ENCODE data around the gene ESPNL. TPM values are rescaled to one million over a fixed set of nuclear protein-coding genes. Genes with fewer than 3 reads are reported as not detected.

Gene ESPNL
- total and polyA plus RNA-seq, 9 donors = 0.11 to 12.9 (median 0.61) TPM

GRCh38 chr2:238098901-238099713 is 1.0 kb upstream of the ESPNL start:
- no peaks in the 10 kb centered on the region for H3K27me3 ChIP-seq
- peak in 1 of 5 donors; percentile 3 for DNase-seq
- no peak overlapping the region for H3K27ac ChIP-seq
- no peaks in the 10 kb centered on the region for H3K4me1 ChIP-seq (ENCODE audit: insufficient read depth)
- H3K9me3 ChIP-seq = no peaks in the 10 kb centered on the region
- intact Hi-C loops (cut with DNase I) = no loop called here
- WGBS, 3 donors = 81 to 85% (median 84%) methylated on average over 17 of the region's 17 CpGs
- no peak for TF ChIP-seq CTCF (IDR thresholded peaks at IDR 0.05)
- no peak for TF ChIP-seq POLR2A (IDR thresholded peaks at IDR 0.05)
- TF ChIP-seq EP300 (IDR thresholded peaks at IDR 0.05) = no peak
- H3K4me3 ChIP-seq = no peak overlapping the region
- H3K36me3 ChIP-seq = no peaks in the 10 kb centered on the region

GRCh38 chr2:238099714-238100048 is 459 bp upstream of the ESPNL start:
- no peaks in the 10 kb centered on the region for H3K27me3 ChIP-seq
- H3K4me3 ChIP-seq = no peak overlapping the region
- H3K9me3 ChIP-seq = no peaks in the 10 kb centered on the region
- TF ChIP-seq EP300 (IDR thresholded peaks at IDR 0.05) (no peak), POLR2A (IDR thresholded peaks at IDR 0.05) (no peak), CTCF (IDR thresholded peaks at IDR 0.05) (no peak)
- no peaks in the 10 kb centered on the region for H3K36me3 ChIP-seq
- intact Hi-C loops (cut with DNase I) = no loop called here
- 88 to 94% (median 90%) methylated on average over 9 to 10 of the region's 10 CpGs for WGBS, 3 donors
- peak in 1 of 5 donors; percentile 4 for DNase-seq
- H3K4me1 ChIP-seq (ENCODE audit: insufficient read depth) = no peaks in the 10 kb centered on the region
- H3K27ac ChIP-seq = no peak overlapping the region

DNA sequence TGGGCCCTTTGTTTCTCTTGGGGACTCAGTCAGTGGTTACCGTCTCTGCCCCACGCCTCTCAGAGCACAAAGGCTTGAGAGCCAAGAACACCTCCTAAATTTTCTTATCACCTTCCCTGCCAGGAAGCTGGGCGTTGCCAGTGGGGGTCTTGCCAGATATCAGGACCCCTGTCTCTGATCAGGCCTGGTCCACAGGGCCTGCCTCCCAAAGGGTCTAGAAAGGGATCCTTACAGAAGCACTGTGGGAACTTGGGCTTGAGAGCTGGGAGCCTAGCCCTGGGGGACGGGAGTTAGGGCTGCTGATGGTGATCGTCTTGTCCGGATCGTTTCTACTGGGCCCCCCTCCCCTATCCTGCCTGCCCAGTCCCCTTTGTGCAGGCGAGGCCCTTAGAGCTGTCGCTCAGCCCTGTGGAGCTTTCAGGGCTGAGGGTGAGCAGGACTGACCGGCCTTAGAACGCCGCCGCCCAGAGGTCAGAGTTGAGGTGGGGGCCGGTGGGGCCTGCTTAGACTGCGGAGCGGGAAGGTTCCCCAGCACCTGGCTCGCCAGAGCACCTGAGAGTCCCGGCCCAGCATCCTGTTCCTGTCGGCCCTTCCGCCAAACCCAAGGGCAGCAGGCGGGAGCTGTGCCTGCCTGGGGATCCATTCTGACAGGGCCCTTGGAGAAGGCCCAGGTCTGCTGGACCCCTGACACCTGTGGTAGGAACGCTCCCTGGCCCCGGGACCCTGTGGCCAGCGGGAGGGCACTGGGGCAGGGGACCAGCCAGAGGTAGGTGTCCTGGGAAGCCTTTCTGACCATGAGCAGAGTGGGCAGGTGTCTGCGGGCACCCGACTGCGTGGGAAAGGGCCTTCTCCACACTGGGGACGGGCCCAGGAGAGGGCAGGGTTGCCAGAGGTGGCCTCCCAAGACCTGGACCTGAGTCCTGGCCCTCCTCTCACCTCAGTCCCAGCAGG is 956 bp downstream of the ESPNL start:
- Histone ChIP-seq H3K27me3 (no peaks in the 10 kb centered on the region), H3K36me3 (no peaks in the 10 kb centered on the region), H3K4me1 (ENCODE audit: insufficient read depth) (no peaks in the 10 kb centered on the region), H3K27ac (no peak overlapping the region), H3K9me3 (no peaks in the 10 kb centered on the region), H3K4me3 (no peak overlapping the region)
- peak in 2 of 5 donors; percentile 5 to 11 for DNase-seq
- 72 to 87% (median 85%) methylated on average over 19 to 28 of the region's 28 CpGs for WGBS, 3 donors
- intact Hi-C loops (cut with DNase I) = no loop called here
- TF ChIP-seq CTCF (IDR thresholded peaks at IDR 0.05) (no peak), POLR2A (IDR thresholded peaks at IDR 0.05) (no peak), EP300 (IDR thresholded peaks at IDR 0.05) (no peak)

- intact Hi-C loops (cut with DNase I) = no loop called here
- 82 to 84% (median 83%) methylated on average over 25 to 30 of the region's 30 CpGs for WGBS, 3 donors
- H3K4me3 ChIP-seq = no peak overlapping the region
- H3K27ac ChIP-seq = no peak overlapping the region
- DNase-seq = peak in 2 of 5 donors; percentile 4 to 12
- no peaks in the 10 kb centered on the region for H3K9me3 ChIP-seq
- H3K27me3 ChIP-seq = no peaks in the 10 kb centered on the region
- H3K4me1 ChIP-seq (ENCODE audit: insufficient read depth) = no peaks in the 10 kb centered on the region
- TF ChIP-seq EP300 (IDR thresholded peaks at IDR 0.05) = no peak
- TF ChIP-seq CTCF (IDR thresholded peaks at IDR 0.05) = no peak
- no peaks in the 10 kb centered on the region for H3K36me3 ChIP-seq
Measured at GRCh38 chr2:238101891-238102841, 2.0 kb downstream of the ESPNL start.
